GM18873 (cell line): ENCODE results near the gene SCN1B.

Experiments used
- ATAC-seq: cut with Tn5 transposase; IDR thresholded peaks from one replicate; pipeline ENCODE4 v1.9.1; 2021; ENCODE audit warnings: mild to moderate bottlenecking, moderate library complexity, moderate number of reproducible peaks; ENCODE audit not compliant: unreplicated experiment, low FRiP score

Gene SCN1B

DNA sequence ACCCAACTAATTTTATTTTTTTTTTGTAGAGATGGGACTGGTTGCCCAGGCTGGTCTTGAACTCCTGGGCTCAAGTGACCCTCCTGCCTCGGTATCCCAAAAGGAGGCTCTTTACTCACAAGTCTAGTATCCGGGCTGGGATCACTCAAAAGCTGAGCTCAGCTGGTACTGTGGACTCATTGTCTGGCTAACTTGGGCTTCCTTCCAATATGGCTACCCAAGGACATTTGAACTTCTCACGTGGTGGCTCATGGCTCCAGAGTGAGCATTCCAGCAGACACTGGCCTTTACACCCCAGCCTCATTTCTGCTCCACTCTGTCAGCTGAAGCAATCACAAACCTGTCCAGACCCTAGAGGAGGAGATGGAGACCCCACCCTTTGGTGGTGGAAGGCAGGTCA is 40.2 kb downstream of the SCN1B start:
- ATAC-seq: no peak

DNA sequence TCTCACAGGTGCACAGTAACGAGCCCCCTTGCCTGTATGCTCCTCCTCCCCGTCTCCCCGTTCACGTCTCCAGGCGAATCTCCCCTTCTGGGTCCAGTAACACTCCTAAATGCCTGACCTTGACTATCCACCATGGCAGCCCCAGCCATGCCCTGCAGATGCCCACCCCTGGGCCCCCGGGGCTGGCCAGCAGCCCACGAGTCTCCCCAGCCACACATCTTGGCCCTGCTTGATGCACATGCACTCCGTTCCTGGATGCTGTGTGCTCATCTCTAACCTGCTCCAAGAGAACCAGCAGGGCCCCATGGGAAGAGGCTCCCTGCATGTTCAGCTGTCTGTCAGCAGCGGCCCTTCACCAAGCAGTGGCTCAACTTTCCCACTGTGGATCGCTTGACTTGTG is 43.2 kb downstream of the SCN1B start:
- no peak for ATAC-seq

DNA sequence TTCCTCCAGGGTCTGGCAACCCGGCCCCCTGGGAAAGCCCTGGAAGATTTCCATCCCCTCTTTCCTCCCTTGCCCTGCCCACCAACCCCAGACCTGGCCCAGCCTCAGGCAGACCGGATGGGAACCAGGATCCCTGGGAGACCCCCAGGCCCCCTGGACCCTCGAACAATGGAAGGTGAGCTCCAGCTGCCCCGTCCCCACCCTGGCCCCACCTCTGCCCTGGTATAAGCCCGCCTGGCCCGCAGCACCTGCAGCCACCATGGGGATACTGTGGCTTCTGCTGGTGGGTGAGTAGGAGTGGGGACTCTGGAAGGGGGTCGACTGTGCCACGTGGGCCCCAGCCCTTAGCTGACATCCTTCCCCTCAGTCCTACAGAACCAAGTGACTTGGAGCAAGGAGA is 43.7 kb downstream of the SCN1B start:
- no peak for ATAC-seq

DNA sequence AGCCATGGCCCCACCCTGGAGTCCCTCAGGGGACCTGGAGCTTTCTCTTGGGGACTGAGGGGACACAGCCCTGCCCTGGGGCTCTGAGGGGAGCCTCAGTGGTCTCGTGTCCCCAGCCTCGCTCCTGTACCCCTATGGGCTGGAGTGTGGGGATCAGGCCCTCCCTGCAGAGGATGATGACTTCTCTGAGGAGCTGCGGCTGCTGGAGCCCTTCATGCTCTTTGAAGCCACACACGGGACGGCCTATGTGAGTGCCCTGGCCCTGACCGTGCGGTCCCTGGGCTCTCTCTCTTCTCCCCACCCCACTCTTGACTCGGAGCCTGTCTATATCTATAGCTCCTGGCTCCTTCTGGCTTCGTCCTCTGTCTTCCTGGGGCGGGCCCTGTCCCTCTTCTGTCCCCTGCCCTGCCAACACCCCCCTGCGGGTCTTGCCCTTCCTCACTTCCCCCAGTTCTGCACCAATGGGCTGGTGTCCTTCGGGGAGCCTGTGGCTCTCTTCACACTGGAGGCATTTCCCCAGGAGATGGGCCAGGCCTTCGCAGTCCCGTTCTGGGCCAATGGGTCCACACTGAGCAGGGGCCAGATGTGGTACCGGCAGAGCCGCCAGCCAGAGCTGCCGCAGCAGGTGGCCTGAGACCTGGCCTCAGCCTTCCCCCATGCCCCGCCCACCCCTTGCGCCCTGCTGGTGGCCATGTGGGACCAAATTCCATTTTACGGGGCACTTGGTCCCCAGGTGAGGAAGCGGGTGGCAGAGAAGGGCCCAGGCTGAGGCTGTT is 44.3 kb downstream of the SCN1B start:
- ATAC-seq: no peak

DNA sequence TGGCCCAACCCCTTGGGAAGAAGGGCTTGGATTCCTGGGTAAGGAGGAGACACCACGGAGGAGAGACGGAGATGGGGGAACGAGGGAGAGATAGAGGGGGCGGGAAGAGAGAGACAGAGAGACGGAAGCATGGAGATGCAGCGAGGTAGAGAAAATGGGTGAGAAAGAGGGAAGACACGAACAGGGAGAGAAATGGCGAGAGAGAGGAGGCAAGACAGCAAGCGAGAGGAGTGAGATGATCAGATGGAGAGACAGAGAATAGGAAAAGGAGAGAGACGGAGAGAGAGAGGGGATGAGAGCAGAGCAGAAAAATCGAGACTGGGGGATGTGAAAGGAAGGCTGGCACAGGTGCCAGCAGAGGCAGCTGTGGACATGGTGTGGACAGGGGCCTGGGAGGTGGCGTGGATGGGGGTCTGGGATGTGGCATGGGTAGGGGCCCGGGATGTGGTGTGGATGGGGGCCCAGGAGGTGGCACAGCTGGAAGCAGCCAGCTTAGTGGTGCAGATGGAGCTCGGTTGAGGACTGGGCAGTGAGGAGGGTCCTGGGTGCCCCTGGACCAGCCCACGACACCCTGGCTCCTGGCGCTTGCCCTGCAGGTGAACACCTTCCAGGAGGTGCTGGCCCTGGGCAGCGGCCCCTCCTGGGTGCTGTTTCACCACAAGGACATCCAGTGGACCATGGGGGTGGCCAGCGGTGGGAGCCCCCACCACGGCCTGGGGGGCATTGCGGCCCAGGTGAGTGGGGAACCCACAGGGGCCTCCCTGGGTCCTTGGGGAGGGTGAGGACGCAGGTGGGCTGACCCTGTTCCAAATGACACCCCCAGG is 45.1 kb downstream of the SCN1B start:
- ATAC-seq: no peak

DNA sequence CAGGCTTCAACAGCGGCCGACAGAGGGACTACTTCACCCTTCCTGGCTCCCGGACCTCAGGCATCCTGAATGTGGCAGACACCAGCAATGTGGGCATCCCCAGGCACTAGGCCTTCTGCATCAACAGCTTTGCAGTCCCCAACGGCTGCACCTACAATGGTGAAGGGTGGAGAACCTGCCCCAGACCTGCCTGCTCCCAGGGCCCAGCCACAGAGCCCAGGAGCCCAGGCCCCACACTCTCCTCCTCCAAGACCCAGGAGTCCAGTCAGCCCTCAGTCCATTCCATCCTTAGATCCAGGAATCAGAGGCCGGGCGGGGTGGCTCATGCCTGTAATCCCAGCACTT is 45.7 kb downstream of the SCN1B start:
- ATAC-seq: no peak

DNA sequence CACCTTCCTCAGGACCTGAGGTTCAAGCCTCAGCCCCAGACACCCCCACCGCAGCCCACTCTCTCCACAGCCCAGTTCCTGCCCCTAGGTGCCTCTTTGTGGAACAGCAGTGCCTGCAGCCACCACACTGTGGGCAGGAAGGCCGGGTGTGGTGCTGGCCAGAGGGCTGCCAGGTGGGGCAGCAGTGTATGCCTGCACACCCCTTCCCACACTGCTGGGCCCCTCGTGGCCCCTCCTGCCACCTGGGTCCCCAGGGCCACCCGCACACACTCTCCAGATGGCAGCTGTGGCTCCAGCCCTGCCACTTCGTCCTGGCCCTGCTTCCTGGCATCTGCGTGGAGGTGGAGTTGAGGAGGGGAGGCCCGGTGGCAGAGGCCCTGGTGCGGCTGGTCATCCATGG is 46.4 kb downstream of the SCN1B start:
- ATAC-seq: no peak

DNA sequence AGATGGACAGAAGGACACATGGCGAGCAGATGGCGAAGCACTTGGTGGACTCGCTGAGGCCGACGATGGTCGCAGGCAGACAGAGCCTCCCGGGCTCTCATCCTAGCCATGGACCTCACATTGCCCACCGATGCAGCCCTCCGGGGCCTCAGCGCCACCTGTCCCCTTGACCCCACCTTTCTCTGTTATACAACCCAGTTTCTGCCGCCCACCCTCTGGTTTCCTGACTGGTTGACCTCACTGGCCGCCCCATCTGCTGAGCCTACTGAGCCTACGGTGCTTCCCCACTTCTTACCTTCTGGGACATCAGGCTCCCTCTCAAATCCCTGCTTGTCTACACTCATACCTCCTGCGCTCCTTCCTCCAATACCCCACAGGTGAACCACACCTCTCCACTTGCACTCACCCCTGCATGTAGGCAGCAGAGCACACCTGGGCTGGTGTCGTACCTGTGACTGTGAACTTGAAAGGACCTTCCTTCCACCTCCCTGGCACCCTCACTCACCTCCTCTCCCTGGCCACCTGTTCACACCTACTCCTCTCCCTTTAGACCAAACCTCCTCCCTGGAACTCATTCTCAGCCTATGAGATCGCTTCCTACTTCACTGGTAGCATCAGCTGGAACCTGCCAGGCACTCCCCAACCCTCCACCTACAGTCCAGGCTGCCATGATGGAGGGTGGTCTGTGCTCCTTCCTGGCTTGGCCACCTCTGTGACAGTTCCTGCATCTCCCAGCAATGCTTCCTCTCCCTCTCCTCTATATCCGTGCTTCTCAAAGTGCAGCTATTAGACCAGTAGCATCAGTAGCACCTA is 47.3 kb downstream of the SCN1B start:
- ATAC-seq: no peak

DNA sequence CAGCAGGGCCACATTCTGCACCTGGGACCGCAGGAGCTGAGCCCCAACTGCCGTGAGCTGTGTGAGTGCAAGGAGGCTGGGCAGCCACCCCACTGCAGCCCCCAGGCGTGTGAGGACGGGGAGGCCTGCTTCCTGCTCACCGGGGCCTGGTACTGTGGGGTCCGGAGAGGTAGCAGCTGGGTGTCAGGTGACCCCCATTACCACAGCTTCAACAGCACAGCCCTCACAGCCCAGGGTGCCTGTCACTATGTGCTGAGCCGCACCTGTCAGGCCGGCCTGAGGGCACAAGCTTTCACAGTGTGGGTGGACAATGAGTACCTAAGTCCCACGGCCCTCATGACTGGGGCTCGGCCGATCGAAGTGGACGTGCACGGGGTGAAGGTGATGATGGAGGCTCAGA is 49.6 kb downstream of the SCN1B start:
- ATAC-seq: no peak

DNA sequence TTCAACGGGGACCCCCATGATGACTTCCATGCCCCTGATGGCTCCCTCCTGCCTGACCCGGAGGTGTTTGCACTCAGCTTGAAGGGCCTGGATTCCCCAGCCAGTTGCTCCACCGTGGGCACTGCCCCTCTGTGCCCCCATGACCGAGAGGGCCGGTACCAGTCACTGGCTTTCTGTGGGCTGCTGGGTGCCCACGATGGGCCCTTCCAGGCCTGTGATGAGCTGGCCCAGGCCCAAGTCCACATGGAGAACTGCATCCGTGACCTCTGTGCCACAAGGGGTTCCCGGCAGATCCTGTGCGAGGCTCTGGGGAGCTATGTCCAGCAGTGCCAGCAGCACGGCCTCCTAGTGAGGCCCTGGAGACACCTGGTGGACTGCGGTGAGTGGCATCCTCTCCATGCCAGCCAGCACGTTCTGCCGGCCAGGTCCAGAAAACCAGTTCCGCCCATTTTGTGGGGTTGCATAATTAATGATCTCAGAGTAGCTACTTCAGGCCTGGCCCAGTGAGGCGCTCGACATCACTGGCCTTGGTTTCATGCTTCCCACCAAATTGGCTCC is 50.4 kb downstream of the SCN1B start:
- ATAC-seq: no peak

DNA sequence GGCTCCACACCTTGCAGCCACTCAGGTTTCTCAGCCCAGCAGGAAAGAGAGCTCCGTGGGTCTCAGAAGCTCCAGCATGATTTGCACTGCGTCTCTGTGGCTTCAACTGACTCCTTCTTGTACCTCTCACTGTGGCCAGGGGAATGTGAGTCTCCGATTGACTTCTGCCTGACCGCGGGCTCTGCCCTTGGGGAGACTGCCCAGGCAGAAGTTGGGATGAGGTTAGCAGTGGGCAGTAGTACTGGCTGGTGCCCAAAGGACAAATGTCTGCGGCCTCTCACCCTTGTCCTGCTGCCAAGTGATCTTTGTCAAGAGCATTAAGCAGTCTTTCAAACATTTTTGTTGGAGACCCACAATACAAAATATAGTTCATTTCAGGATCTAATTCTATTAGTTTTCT is 50.9 kb downstream of the SCN1B start:
- no peak for ATAC-seq

DNA sequence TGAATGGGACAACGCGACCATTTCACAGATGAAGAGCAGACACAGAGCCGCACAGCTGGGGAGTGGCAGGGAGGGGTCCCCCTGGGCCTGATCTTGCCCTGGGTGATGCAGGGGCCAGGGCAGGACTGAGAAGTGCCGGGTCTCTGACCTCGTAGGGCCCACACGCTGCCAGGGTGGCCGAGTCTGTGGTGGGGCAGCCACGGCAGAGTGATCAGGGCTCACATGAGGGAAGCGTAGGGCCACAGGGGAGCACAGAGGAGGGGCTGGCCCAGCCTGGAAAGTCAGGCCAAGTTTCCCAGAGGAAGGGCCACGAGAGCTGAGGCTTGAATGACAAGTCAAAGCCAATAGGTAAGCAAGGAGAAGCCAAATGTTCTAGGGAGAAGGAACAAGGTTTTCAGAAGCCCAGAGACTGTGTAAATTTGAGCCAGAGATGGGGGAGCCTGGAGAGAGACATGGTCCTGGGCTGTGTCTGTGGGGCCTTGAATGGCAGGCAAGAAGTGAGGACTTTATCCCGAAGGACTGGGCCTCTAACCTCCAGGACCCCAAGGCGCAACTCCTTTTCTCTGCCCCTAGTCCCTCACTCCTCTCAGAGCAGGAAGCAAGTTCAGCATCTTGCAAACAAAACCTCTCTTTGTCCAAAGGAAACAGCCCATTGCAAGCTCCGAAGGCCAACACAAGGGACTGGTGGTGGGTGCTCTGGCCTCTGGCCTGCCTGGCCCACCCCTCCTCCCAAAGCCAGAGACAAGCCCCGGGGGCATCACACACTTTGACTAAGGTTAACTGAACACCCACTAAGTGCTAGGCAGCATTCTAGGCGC is 53.6 kb downstream of the SCN1B start:
- no peak for ATAC-seq

DNA sequence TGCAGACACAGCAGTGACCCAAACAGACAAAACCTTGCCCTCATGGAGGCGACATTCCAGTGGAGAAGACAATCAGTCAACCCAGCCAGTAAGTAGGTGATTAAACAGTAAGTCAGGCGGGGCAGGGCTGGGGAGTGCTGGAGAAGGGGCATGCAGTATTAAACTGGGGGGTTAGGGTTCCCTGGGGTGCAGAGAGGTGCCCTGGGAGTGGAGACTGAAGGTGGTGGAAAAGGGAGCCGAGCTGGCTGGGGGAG is 54.2 kb downstream of the SCN1B start:
- ATAC-seq: no peak

DNA sequence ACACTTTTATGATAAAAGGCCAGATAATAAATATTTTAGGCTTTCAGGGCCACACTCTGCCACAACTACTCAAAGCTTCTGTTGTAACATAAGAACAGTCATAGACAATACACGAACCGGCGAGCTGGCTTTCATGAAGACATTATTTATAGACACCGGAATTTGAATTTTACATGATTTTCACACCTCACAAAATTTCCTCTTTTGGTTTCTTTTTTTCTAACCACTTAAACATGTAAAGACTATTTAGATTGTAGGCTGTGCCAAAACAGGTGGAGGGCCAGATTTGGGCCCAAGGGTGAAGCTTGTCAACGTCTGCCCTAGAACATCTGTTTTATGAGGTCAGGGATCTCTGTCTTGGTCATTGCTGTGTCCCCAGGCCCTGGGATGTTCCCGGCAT is 55.7 kb downstream of the SCN1B start:
- ATAC-seq: no peak

DNA sequence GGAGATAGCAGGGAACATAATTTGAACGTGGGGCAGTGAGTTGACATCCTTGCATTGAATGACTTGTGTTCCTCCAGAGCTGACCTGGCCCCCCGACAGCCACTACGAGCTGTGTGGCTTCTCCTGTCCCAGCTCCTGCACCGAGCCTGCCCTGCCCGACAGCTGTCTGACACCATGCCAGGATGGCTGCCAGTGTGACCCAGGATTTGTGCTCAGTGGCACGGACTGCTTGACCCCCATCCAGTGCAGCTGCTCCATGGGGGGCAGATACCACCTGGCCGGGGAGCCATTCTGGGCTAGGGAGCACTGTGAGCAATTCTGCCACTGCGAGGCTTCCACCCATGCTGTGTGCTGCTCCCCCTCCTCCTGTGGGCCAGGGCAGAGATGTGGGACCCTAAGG is 56.2 kb downstream of the SCN1B start:
- ATAC-seq: no peak

DNA sequence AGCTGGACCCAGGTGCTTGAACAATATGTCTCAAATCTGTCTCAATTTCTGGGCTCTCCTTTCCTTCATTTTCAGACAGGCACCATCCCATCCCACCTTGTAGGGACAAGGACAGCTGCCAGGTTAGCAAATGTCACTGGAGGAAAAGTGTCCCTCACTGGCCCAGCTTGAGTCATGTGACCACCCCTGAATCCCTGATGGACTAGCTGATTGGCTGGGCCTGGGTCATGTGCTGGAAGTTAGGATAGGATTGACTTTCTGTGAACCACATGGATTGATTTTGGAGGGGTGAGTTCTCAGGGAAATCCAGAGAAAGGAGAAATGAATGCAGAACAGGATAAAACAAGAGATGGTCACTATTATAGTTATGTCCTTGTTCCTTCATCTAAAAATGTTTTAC is 57.1 kb downstream of the SCN1B start:
- no peak for ATAC-seq

DNA sequence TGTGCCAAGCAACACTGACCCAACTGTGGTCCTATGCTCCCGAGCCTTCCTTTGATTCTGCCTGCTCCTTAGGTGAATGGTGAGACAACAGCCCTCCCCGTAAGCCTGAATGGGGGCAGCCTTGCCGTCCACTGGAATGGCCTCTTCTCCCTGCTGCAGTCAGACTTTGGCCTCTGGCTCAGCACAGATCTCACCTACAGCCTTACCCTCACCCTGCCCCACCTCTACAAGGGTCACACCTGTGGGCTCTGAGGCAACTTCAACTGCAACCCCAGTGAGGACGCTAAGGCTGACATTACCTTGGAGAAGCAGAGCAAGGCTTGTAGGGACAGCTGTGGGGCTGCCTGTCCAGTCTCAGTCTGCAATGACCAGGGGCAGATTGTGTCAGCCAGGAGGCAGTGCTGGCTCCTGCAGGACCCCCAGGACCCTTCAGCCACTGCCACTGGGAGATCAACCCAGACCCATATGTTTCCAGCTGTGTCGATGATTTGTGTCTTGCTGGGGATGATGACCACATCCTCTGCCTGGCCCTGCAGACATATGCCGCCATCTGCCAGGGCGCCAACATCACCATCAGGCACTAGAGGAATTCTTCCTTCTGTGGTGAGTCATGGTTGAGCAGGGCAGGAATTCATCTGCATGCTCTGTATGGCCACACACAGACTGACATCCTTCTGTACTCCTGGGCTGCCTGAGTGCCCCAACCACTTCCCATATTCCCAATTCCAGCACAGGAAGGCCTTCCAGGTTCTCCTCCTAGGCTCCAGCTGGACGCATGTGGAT is 58.1 kb downstream of the SCN1B start:
- no peak for ATAC-seq

DNA sequence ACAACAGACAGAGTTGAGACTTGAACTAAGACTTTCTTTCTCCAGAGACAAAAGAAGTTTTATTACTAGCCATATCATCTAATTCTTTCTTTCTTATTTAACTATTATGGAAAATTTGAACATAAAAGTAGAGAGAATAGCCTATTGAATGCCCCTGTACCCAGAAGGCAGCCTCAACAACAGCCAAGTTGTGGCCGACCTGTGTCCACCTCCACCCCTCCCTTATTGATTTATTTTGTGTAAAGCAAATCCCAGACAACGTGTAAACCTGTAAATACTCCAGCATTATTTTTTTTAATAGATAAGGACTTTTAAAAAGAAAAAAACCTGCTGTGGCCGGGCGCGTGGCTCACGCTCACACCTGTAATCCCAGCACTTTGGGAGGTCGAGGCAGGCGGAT is 59.3 kb downstream of the SCN1B start:
- no peak for ATAC-seq
